PC-3 (cell line): ENCODE measurements around the gene CHKB. TPM values are rescaled to one million over a fixed set of nuclear protein-coding genes. Genes with fewer than 3 reads are reported as not detected.

Source experiments
- ATAC-seq: fragments of 200-7000 bp; cut with Tn5 transposase; 2 replicates; pipeline ENCODE4 v1.9.1; 2020; ENCODE audit warnings: mild to moderate bottlenecking, moderate library complexity
- BruUV-seq: library from RNA; stranded (reverse); fragments of 400-500 nt; replicated peaks from 2 replicates; lab custom pipeline; 2021; lab: Mats Ljungman, UMichigan
- CTCF ChIA-PET: fragments of 300-600 bp; sonication (Branson Sonifier 250); formaldehyde crosslinking; loops from one replicate; lab custom pipeline; 2022; ENCODE audit warnings: antibody characterized with exemption; lab: Charles Lee
- POLR2A ChIA-PET: fragments of 300-600 bp; sonication (Branson Sonifier 250); formaldehyde crosslinking; loops from one replicate; lab custom pipeline; 2022; ENCODE audit warnings: antibody characterized with exemption; ENCODE audit not compliant: unreplicated experiment; lab: Charles Lee
- DNase-seq: peaks from one replicate; pipeline ENCODE4 v3.0.0-alpha.2; 2015
- H2AFZ ChIP-seq: fragments of 300-600 bp; sonication (generic); 2 replicates; pipeline ENCODE4 v1.6.0; 2016; ENCODE audit warnings: antibody characterized with exemption, low read length
- H3F3A ChIP-seq: fragments of 300-600 bp; sonication (generic); one replicate; pipeline ENCODE4 v1.6.0; 2017; ENCODE audit warnings: antibody characterized with exemption, low read length, control low read depth, mild to moderate bottlenecking; ENCODE audit not compliant: unreplicated experiment
- H3K27ac ChIP-seq: fragments of 300-600 bp; sonication (generic); 2 replicates; pipeline ENCODE4 v1.5.1; 2016; ENCODE audit warnings: mild to moderate bottlenecking, low read length
- H3K27me3 ChIP-seq: fragments of 300-600 bp; sonication (generic); 2 replicates; pipeline ENCODE4 v1.6.1; 2016; ENCODE audit warnings: low read length, mixed read lengths
- H3K36me3 ChIP-seq: fragments of 300-600 bp; sonication (generic); 2 replicates; pipeline ENCODE4 v1.6.1; 2016; ENCODE audit warnings: low read depth, mixed run types, low read length, mixed read lengths
- H3K4me1 ChIP-seq: fragments of 300-600 bp; sonication (generic); 2 replicates; pipeline ENCODE4 v1.5.1; 2016; ENCODE audit warnings: low read length; ENCODE audit not compliant: insufficient read depth
- H3K4me2 ChIP-seq: fragments of 300-600 bp; sonication (generic); 2 replicates; pipeline ENCODE4 v1.6.0; 2016; ENCODE audit warnings: low read length
- H3K4me3 ChIP-seq: fragments of 300-600 bp; sonication (generic); 2 replicates; pipeline ENCODE4 v1.5.1; 2016; ENCODE audit warnings: mild to moderate bottlenecking, low read length, mixed read lengths
- H3K79me2 ChIP-seq: fragments of 300-600 bp; sonication (generic); 2 replicates; pipeline ENCODE4 v1.6.1; 2017; ENCODE audit warnings: low read length, mixed read lengths
- H3K9ac ChIP-seq: fragments of 300-600 bp; sonication (generic); 2 replicates; pipeline ENCODE4 v1.6.0; 2016; ENCODE audit warnings: mild to moderate bottlenecking, low read length
- H3K9me2 ChIP-seq: fragments of 300-600 bp; sonication (generic); replicated peaks from 2 replicates; pipeline ENCODE4 v1.6.1; 2016; ENCODE audit warnings: mixed run types, low read length, mixed read lengths
- H3K9me3 ChIP-seq: fragments of 300-600 bp; sonication (generic); 2 replicates; pipeline ENCODE4 v1.6.1; 2016; ENCODE audit warnings: low read length, mixed read lengths
- H4K20me1 ChIP-seq: fragments of 300-600 bp; sonication (generic); 2 replicates; pipeline ENCODE4 v1.6.1; 2016; ENCODE audit warnings: low read length, mixed read lengths
- CTCF ChIP-seq: fragments of 300-600 bp; sonication (generic); conservative IDR thresholded peaks from 2 replicates; pipeline ENCODE4 v1.5.1; 2017; ENCODE audit warnings: antibody characterized with exemption, low read depth, mild to moderate bottlenecking, low read length
- EZH2 ChIP-seq: fragments of 300-600 bp; sonication (generic); IDR thresholded peaks from one replicate; pipeline ENCODE4 v1.6.1; 2017; ENCODE audit warnings: antibody characterized with exemption, mild to moderate bottlenecking, low read length; ENCODE audit not compliant: unreplicated experiment
- EZH2phosphoT487 ChIP-seq: fragments of 300-600 bp; sonication (generic); IDR thresholded peaks from 2 replicates; pipeline ENCODE4 v1.6.1; 2018; ENCODE audit warnings: mild to moderate bottlenecking, antibody characterized with exemption, low read length, borderline replicate concordance
- intact Hi-C: fragments of 100-400 bp; cut with micrococcal nuclease; formaldehyde crosslinking; loops from 2 replicates; pipeline ENCODE4 v1.9.0; 2023
- total RNA-seq: library from RNA; depleted of rRNA; stranded (reverse); fragments of >200 nt; gene quantifications from 2 replicates; pipeline ENCODE4 v1.2.3, GENCODE V29; 2014

Gene CHKB
- total RNA-seq, 1 experiment from 2014 or later: 31.5 TPM

- DNase-seq (no peak), ATAC-seq (no peak)
- Histone ChIP-seq H3K4me2 (no peak overlapping the region), H3K9ac (no peak overlapping the region), H4K20me1 (no peaks in the 10 kb centered on the region), H3K9me2 (no peaks in the 10 kb centered on the region), H3K9me3 (no peaks in the 10 kb centered on the region), H3K4me3 (no peak overlapping the region), H3K79me2 (no peaks in the 10 kb centered on the region), H3K36me3 (no peaks in the 10 kb centered on the region), H2AFZ (no peak overlapping the region), H3K27ac (no peak overlapping the region), H3F3A (no peaks in the 10 kb centered on the region), H3K4me1 (no peaks in the 10 kb centered on the region), H3K27me3 (no peaks in the 10 kb centered on the region)
- ChIA-PET POLR2A (no interaction called here), CTCF (no interaction called here)
- intact Hi-C loops: no loop called here
- TF ChIP-seq EZH2phosphoT487: no peak
- no peak for TF ChIP-seq EZH2
- TF ChIP-seq CTCF: no peak
- BruUV-seq: no TSS peak
These were observed 21.0 kb upstream of the CHKB start for GRCh38 chr22:50603511-50604255.

GRCh38 chr22:50602338-50602700, 19.7 kb upstream of the CHKB start:
- no peak overlapping the region for H2AFZ ChIP-seq
- ATAC-seq (no peak), DNase-seq (no peak)
- H3K4me1 ChIP-seq: no peaks in the 10 kb centered on the region
- H3K9me3 ChIP-seq: no peaks in the 10 kb centered on the region
- ChIA-PET POLR2A (no interaction called here), CTCF (no interaction called here)
- H3K4me2 ChIP-seq: no peak overlapping the region
- no peaks in the 10 kb centered on the region for H3F3A ChIP-seq
- no peaks in the 10 kb centered on the region for H3K79me2 ChIP-seq
- BruUV-seq: no TSS peak
- H3K4me3 ChIP-seq: no peak overlapping the region
- TF ChIP-seq EZH2phosphoT487 (no peak), EZH2 (no peak), CTCF (no peak)
- H3K9ac ChIP-seq: no peak overlapping the region
- no peaks in the 10 kb centered on the region for H4K20me1 ChIP-seq
- H3K27me3 ChIP-seq: no peaks in the 10 kb centered on the region
- H3K36me3 ChIP-seq: no peaks in the 10 kb centered on the region
- H3K9me2 ChIP-seq: no peaks in the 10 kb centered on the region
- H3K27ac ChIP-seq: no peak overlapping the region
- intact Hi-C loops: no loop called here

- intact Hi-C loops: no loop called here
- ChIA-PET CTCF (no interaction called here), POLR2A (no interaction called here)
- H3K27ac ChIP-seq: no peak overlapping the region
- TF ChIP-seq CTCF: no peak
- no peak for TF ChIP-seq EZH2phosphoT487
- TF ChIP-seq EZH2: no peak
- no peaks in the 10 kb centered on the region for H3F3A ChIP-seq
- H2AFZ ChIP-seq: no peak overlapping the region
- H3K4me2 ChIP-seq: no peak overlapping the region
- no peaks in the 10 kb centered on the region for H3K4me1 ChIP-seq
- H3K9ac ChIP-seq: no peak overlapping the region
- H4K20me1 ChIP-seq: no peaks in the 10 kb centered on the region
- H3K9me2 ChIP-seq: no peaks in the 10 kb centered on the region
- no peaks in the 10 kb centered on the region for H3K79me2 ChIP-seq
- no peaks in the 10 kb centered on the region for H3K27me3 ChIP-seq
- BruUV-seq: no TSS peak
- no peak for DNase-seq
- no peak for ATAC-seq
- H3K4me3 ChIP-seq: no peak overlapping the region
- H3K9me3 ChIP-seq: no peaks in the 10 kb centered on the region
- H3K36me3 ChIP-seq: no peaks in the 10 kb centered on the region
These were observed 19.2 kb upstream of the CHKB start for GRCh38 chr22:50601669-50602337.
